ENCODE measurements around the gene SDF4.
A peak's percentile ranks its signal among the peaks of the same experiment; 100 is the strongest.

The SDF4 gene

DNA sequence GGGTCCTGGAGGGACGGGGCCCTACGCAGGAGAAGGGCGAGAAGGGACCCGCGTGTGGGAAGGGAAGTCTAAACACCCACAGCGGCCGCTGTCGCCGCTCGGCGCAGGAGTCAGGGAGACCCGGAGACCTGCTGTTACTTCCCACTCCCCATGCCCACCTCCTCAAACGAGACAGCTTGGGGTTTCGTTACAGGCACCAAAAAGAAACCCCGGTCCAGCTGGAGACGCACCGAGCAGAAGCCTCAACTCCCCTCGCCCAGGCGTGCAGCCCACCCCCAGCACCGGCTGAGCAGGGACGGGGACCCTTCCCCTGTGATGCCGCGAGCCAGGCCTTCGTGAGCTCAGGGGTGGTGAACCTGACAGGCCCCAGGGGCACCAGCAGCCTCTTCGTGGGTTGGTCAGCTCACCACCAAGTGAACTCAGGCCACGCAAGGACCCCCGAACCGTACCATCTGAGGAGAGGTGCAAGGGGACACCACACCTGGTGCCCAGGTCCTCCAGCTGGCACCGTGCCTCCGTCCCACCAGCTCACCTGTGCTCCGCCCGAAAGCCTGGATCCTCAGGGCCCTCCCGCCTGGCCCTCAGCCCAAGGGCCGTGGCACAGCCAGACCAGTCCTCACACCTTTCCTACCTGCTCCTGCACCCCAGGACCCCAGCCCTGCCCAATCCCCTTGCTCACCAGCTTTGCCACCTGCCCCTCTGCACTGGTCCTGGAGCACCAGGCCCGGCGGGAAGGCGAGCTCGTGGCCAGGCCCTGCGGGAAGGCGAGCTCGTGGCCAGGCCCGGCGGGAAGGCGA is 5.0 kb downstream of the SDF4 start:
- no peak for DNase-seq

DNA sequence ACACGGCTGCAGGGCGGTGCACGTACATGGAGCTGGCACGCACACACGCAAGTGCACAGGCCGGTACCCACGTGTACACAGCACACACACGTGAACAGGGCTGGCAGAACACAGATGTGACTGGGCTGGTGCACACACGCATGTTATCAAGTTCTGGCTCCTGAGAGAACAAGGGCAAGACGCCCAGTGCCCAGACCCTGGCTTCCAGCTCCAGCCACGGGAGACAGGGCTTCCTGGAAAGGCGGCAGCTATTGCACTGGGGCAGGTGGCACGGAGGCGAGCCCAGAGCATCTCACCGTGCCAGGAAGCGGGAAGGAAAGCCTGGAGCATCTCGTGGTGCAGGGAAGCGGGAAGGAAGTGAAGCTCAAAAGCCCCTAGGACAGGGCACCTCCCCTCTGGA is 5.9 kb downstream of the SDF4 start:
- DNase-seq, result no peak

DNA sequence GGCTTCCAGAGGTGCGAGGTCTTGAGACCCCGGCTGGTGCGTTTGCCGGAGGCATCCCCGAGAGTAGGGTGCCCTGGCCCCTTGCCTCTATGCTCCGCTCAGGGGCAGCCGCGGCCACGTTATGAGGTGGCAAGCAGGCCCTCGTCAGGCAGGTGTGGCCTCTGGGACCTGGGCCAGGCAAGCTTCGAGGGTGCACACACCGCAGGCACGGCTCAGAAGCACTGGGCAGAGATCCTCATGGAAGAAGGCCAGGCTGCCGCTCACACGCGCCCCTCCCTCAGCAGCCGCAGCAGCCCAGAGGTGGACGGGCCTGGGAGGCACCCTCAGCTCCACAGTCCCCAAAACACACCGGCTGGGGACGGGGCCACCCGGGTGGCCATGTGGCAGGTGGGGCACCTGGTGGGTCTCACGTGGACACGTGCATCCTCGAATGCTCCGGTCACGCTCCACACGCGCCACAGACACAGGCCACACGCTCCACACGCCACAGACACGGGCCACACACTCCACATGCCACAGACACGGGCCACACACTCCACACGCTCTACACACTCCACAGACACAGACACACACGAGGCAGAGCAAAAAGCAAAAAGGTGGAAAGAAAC is 6.5 kb downstream of the SDF4 start:
- no peak for DNase-seq

DNA sequence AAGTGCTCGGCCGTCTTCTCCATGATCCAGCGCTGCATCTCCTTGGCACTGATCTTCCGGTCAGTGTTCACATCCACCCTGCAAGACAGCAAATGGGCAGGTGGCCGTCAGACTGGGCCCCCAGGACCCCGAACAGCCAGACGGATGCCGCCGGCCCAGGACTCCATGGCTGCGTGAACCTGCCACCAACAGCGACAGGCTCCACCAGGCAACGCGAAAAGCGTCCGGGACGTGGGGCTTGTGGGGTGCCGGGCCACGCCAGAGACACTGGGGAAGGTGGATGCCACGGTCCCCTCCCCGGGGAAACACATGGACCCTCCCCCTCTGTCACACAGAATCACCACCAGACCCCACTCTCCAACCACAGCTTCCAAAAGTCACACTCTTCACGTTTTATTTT is 7.9 kb downstream of the SDF4 start:
- DNase-seq, result no peak

DNA sequence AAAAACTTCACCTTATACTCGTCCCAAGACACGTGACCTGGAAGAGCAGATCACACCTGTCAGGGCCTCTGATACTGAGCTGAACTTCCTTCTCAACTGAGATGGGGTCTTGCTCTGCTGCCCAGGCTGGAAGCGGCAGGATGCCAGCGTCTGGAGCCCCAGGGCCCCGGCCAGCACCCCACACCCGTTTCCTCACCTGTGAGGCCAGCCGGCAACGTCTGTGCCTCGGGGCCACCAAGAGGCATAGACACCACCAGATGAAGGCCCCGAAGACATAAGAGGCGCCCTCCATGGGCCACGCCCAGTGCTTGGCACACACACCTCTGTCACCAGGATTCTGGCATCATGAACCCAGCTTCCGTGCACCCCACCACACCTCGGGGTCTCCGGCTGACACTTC is 8.5 kb downstream of the SDF4 start:
- no peak for DNase-seq

DNA sequence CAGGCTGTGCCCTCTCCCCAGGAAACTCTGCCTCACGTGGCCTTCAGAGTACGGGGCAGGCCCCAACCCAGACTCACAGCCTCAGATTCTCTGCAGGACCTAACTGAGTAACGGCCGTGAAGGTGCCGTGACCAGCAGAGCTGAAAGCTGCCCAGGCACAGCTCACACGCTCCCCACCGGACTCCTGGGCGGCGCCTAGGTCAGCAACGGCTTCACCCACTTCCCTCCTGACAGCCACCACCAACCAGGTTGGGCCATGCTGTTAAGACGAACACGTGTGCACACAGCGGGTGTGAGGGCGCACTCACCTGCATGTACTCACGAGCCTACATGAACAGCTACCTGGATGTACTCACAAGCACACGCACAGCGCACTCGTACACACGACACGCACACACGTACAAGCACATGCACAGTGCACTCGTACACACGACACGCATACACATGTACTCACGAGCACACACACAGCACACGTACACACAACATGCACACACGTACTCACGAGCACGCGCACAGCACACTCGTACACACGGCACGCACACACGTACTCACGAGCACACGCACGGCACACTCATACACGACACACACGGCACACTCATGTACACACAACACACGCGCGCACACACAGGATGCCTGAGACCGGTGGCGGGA is 9.1 kb downstream of the SDF4 start:
- no peak for DNase-seq

DNA sequence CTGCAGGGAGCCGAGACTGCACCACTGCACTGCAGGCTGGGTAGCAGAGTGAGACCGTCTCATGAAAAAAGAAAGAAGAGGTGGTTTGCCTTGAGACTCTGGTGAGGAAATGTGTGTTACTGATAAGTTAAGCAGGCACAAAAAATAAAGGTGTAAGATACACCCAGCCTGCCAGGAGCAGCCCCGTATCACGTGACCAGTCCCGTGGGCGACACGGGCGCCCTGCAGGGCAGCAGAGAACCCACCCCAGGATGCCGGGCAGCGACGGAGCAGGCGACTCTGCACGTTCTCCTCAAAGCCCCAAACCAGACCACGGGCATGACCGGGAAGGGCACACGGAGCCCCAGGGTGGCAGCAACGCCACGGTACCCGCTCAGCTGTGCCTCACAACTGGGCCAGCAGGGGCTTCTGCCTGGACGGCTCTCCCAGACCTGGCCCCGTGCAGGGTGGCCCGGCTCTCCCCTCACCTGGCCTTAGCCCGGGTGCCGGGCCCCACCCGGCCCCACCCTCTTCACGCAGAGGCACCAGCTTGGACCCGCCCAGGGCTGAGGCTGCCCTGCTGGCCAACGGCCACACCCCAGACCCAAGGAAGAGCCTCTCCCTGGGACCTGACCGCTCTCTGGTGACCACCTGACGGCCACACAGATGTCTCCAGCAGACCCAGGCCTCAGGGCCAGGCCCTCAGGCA is 9.8 kb downstream of the SDF4 start:
- DNase-seq, result no peak

DNA sequence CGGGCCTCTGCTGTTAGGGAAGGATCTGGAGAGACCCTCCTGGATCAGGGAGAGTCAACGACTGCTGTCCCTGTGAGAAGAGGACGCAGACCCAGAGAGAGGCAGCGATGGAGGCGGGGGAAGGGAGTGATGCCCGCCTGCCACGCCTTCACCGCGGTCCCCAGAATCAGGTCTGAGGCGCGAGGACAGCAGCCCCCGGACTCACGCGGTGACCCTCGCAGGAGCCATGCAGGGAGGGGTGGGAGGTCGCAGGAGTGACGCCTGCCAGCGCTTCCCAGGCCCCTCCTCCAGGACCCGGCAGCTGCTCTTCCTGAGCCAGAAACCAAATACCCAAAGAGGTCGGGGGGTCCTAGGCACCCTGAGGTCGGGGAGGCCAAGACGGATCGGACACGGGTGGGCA is 11.6 kb downstream of the SDF4 start:
- no peak for DNase-seq

DNA sequence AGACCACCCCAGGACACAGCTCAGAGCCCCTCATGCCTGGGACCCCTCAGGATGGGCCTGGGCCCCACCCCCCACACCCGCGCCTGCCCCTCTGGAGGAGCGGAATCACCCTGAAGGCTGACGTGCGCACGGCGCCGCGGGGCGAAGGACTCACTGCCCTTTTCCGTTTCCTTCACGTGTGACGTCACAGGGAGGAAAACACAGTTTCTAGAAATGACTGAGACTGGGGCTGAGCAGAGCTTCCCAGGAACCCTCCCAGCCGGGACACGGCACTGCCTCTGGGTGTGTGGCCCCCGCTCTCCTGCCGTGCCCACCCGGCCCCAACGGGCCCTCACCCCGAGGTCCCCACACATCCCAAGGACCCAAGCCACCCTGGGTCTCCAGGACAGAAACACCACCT is 12.5 kb downstream of the SDF4 start:
- DNase-seq, result no peak

DNA sequence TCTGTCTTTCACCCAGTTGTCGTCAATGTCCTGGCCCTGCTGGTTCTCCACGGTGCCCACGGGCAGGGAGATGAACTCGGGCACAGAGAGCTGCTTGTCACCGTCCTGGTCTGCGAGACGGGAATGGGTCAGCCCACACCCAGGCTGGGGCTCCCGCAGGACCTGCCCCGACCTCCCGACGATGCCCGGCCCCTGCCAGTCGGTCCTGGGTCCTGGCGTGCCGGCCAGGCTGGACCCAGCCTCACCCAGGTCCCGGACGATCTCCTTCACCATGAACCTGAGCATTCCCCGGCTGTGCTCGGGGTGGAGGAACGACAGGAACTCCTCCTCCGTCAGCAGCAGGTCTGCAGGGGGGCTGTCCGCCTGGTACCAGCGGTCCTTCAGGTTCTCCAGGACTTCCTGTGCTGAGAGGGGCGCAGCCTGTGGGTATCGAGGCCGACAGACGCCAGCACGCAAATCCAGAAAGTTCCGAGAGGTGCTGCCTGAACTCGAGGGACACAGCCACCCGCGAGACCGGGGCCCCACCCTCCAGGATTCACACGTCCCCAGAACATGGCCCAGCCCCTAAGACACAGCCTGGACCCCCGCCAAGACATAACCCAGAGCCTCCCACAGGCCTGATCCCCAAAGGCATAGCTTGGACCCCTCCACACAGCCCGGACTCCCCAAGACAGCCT is 13.1 kb downstream of the SDF4 start:
- no peak for DNase-seq

DNA sequence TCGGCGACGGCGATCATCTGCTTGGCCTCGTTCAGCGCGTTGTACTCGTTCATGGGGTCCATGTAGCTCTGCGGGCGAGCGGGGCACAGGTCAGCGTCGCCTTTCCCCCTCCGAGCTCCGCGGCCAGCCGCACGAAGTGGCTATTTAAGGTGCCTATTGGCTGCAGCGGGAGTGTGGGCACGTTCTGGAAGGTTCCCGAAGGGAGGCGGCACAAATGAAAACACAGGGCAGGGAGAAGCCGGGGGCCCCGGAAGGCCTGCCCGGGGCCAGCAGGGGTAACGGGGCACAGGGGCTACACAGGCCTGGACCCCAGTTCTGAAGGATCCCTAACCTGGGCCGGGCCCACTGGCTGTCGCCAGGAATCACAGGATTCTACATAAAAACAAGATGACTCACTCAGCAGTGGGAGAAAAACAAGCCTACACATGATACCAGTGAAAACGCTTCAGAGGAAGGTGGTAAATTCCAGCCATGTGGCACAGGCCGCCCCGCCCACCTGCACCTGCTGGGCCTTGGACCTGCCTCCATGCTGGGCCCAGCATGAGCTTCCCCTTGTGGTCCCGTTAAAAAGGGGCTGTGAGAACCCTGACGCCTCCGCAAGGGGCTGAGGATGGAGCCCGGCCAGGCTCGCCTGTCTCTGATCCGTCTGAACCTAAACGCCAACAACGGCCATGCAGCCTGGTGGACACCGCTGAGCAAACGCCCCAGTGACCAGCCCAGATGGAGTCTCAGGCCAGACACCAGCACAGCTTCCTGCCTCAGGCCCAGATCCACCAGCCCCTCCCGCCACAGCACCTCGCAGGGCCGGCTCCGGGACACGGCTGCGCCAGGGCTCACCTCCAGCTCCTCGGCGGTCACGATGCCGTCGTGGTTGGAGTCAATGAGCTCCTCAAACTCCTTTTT is 13.9 kb downstream of the SDF4 start:
- DNase-seq, result no peak

DNA sequence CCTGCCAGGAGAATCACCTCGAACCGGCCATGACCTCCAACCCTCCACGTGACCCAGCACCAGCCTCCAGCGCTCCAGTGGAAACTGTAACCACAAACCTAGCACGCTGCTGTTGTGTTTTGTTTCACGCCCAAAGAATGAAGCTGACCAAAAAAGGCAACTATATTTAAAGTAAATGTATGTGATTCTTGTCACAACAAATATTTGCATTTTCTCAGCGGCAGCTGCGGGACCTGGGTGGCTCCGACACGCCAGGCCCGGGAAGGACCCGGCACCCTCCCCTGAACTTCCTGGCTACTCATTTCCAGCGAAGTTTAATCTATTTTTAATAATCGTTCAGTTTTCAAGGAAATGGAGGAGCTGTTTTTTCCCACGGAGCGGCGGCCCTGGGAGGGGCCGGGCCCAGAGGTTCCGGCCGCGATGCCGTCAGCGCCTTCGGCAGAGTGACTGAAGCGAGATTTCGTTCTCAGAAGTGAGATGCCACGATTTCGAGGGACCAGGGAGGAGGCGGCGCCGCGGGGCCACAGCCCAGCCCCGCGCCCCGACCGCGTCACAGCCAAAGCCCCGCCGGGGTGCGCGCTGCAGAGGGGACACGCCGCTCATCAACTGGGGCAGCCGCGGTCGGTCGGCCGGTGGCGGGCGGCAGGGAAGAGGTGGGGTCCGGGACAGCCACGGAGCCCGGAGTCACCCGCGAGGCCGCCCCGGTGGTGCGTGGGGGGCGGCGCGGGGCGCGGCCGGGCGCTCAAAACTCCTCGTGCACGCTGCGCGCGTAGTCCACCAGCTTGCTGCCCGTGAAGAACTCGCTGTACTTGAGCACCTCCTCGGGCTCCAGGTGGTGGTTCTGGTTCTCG is 14.8 kb downstream of the SDF4 start:
- DNase-seq, result no peak

DNA sequence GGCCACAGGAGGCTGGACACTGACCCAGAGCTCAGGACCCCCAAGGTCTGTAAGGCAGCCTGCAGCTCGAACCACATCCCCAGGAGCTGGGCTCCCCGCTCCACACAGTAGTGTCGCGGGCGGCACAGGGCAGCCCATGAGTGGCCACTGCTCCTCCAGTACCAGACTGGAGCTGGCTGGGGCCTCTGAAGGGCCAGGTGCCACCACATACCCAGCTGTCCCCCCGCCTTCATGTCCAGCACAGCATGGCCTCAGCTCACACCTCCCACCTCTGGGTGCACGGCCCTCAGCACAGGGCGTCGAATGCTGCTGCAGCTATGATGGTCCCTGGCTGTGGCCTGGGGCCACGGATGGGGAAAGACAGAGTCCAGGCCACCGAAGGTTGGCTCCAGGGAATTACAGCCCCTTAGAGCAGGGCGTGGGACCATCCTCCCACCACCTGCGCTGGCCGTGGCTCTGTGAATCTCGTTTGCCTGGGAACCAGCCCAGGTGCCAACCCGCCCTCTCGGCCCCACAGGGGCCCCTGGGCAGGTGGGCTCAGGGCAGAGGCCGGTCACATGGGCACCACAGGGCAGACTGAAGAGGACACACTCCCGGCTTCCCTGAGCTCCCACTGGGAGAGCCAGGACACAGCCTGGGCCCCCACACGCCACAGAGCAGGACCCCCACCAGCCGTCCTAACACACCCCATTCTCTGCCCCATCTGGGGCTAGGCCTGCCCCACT is 15.8 kb downstream of the SDF4 start:
- no peak for DNase-seq

DNA sequence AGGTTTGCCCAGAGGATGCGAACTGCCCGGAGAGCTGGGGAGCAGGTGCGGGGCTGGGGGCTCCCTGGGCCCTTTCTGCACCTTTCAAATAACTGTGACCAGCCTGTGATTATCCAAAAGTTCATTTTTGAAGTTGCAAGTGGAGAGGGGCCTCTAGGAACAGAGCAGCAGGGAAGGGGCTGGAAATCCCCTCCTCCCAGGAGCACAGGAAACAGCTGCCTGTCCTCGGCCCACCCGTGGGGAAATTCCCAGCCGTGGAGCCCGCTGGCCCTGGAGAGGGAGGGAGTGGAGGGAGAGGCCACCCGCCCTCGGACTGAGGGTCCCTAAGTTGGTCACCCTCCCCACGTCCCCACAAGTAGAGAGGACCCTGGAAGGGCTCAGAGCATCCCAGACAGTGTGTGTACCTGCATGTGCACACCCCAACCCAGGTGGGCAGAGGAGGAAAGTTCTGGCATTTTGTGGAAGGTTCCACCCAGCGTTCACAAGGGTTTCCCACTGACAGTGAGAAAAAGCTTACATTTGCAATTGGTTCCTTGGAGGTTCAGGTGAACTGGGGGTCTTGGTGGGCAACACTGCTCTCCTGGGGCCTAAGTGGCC is 16.6 kb downstream of the SDF4 start:
- DNase-seq, result no peak

DNA sequence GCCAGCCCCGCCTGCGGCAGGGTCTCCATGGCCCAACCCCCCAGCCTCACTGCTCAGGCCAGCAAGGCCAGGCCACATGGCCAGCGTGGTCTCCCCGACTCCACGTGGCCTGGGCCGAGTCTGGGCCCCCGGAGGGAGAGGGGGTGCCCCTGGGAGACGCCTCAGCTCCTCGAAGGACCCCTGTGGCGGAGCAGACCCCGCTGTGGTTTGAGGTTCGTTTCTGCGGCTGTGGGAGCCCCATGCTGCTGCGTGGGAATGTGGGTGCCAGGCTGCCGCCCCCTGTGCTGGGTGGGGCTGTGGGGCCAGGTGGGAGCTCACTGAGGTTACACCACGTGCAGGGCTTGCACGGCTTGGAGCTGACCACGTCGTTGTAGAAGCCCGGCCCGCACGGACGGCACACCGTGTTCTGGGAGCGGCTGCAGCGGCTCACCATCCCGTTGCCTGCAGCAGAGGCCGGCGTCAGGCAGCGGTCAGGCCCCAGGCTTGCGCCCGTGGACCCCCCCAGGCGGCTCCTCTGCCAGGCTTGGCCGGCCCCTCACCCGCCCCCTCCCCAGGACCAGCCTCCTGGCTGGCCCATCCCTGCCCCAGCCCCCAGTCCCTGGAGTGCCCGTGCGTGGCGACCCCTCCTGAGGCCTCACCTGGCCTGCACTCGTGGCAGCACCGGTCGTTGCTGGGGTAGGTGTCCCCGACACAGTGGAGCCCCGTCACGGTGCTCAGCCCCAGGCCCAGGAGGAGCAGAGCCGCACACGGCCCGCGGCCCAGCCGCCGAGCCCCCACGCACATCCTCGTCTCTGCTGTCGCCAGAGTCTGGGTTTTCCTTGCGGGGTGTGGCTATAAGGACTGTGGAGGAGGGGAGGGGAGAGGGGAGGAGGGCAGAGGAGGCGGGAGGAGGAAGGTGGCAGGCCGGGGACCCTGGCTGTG is 18.2 kb downstream of the SDF4 start, which contains the start of gene TNFRSF4:
TNFRSF4 (minus strand) TSS at position 809 of the 921 bp plus-strand sequence; CDS start at position 783, 26 bp downstream.
- no peak for DNase-seq

DNA sequence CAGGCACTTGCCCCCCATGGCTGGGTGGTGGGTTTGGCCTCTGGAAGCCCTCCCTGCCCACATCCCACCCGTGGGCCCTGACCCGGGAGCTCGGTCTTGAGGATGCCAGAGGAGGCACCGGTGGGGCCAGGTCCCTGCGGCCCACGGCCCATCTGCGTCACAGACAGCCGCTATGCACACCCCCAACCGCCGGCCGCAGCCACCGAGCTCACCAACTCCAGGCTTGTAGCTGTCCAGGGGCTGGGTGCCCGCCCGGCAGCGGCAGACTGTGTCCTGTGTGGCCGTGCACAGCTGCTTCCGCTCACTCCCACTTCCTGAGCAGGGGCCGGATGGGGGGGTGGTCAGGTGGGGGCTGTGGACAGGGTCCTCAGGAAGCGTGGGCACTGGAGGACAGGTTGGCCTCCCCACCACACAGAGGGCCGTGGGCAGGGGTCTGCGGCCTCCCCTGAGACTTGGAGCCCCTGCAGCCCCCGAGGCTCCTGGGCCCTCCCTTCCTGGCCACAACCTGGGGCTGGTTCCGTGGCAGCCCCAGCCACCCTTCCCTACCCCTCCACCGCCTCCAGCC is 18.9 kb downstream of the SDF4 start:
- peak in 1 of 2 donors; percentile 54 for DNase-seq

DNA sequence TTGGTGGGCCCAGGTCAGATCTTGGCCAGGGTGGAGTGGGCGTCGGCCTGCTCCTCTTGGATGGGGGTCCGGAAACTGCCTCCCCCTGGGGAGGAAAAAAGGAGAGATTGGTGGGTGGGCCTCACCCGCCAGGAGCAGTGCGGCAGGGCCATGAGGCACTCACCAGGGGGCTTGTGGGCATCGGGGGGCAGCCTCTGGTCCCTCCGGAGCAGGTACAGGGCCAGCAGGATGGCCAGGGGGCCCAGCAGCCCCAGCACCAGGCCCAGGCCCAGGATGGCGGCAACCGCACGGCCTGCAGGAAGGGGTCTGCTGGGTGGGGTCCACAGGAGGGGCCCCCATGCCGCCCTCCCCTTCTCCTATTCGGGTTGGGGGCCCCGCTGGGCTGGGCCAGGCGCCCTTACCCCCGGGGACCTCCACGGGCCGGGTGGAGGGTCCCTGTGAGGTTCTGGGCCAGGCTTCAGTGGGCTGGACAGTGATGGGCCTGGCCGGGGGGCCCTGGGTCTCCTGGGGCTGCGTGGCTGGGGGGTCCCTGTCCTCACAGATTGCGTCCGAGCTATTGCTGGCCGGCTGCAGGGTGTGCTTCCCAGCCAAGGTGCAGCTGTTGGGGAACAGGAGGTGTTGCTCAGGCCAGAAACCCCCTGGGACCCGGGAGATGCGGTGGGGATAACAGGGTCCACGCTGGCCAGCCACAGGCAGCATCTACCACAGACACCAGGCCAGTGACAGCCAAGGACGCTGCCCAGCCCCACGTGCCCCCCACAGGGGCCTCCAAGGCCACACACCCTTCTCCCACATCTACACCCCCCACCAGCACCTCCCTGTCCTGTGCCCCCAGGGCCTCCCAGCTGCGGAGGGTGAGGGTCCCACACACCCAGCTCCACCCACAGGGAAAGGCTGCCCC is 20.0 kb downstream of the SDF4 start:
- DNase-seq, result no peak
